D721Med (cell line): ENCODE data around the gene VPS13D.
"Not testable (repeated sequence)": the region's sequence is repeated elsewhere in the genome, so short reads cannot be mapped to it uniquely, and the experiment has no call there.

ENCODE experiments used
- DNase-seq: peaks from one replicate; pipeline ENCODE4 v3.0.0; 2011; ENCODE audit warnings: low spot score; ENCODE audit not compliant: insufficient read length
- FAIRE-seq: peaks from 2 replicates; lab custom pipeline; 2011; peaks lifted over from hg19 to GRCh38; lab: Jason Lieb, UNC
- TF ChIP-seq, protein P1 (sequence below): IDR thresholded peaks from 2 replicates; pipeline ENCODE4 v1.5.1; 2012; ENCODE audit warnings: mild to moderate bottlenecking, control low read depth; ENCODE audit not compliant: insufficient read depth; ENCODE audit errors: missing control alignments

The VPS13D gene

GRCh38 chr1:12518931-12519692, 289.3 kb downstream of the VPS13D start:
- TF ChIP-seq, protein P1, sequence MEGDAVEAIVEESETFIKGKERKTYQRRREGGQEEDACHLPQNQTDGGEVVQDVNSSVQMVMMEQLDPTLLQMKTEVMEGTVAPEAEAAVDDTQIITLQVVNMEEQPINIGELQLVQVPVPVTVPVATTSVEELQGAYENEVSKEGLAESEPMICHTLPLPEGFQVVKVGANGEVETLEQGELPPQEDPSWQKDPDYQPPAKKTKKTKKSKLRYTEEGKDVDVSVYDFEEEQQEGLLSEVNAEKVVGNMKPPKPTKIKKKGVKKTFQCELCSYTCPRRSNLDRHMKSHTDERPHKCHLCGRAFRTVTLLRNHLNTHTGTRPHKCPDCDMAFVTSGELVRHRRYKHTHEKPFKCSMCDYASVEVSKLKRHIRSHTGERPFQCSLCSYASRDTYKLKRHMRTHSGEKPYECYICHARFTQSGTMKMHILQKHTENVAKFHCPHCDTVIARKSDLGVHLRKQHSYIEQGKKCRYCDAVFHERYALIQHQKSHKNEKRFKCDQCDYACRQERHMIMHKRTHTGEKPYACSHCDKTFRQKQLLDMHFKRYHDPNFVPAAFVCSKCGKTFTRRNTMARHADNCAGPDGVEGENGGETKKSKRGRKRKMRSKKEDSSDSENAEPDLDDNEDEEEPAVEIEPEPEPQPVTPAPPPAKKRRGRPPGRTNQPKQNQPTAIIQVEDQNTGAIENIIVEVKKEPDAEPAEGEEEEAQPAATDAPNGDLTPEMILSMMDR = no peak
- no peak for DNase-seq
- FAIRE-seq = no peak

GRCh38 chr1:12519693-12520364, 290.0 kb downstream of the VPS13D start:
- DNase-seq = no peak
- FAIRE-seq = no peak
- TF ChIP-seq, protein P1 = no peak

DNA sequence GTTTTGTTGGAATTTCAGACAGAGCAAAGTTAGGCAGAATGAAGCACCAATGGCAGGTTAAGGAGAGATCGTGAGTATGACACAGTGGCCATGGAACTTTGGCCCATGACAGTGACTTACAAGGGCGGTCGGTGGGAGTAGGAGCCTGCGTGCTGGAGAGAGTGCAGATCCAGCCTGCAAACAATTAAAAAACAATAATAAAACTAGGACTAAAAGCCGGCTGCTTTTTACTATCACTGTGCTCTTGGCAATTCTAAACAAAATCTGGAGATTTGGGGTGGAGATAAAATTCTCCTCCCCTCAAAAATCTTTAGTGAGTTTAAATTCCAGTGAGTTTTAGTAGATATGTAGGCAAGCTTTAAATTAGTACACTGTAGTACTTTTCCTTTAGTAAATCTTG, 291.3 kb downstream of the VPS13D start:
- TF ChIP-seq, protein P1 = no peak
- FAIRE-seq = no peak
- DNase-seq = no peak

- not testable (repeated sequence) for DNase-seq, FAIRE-seq
Observed at GRCh38 chr1:12522780-12523179, 292.9 kb downstream of the VPS13D start.

DNA sequence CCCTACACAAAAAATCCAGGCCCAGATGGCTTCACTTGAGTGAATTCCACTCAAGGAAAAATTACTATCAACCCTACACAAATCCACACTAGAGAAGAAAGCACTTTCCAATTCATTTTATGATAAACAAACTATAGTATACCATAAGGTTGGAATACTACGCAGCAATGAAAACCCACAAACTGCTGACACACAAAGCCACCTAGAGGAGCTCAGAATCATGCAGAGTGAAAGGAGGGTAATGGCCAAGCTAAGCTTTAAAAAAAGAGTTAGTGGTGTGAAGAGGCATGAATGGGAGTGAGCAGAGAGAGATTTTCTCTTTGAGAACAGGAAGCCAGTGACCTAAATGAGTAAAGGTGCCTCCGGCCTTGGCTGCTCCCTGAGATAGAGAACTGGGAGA, 294.4 kb downstream of the VPS13D start:
- FAIRE-seq (no peak), DNase-seq (no peak)
- TF ChIP-seq, protein P1 = no peak

GRCh38 chr1:12525311-12526181, 295.7 kb downstream of the VPS13D start:
- no peak for DNase-seq
- no peak for FAIRE-seq
- TF ChIP-seq, protein P1 = no peak

GRCh38 chr1:12527564-12527963, 297.7 kb downstream of the VPS13D start:
- TF ChIP-seq, protein P1 = no peak
- FAIRE-seq = no peak
- DNase-seq = no peak
